ENCODE measurements around the gene FADS2. TPM values are rescaled to one million over a fixed set of nuclear protein-coding genes. Genes with fewer than 3 reads are reported as not detected.

Gene FADS2
- total and polyA plus RNA-seq, 9 of the 15 experiments (the other 6 are each of a cell fraction or from before 2014, with no cell fraction given) = 2.9 to 42.8 (median 16.2) TPM

GRCh38 chr11:61911128-61911700 is 83.1 kb downstream of the FADS2 start:
- intact Hi-C loops (cut with micrococcal nuclease) (no loop called here), in situ Hi-C loops (cut with MboI) (no loop called here)
- no peak for ATAC-seq
- DNase-seq (ENCODE audit: extremely low read depth in 1 of 4, low spot score in 3 of 4) = no peak
- no peak overlapping the region for H3K27ac ChIP-seq (ENCODE audit: extremely low read depth, low read depth, low read length)
- H4K20me1 ChIP-seq (replicated peaks; ENCODE audit: control insufficient read depth, insufficient read depth, low read length) = peaks cover 25% of the 10 kb centered on the region; the same call in 1 of the 2 replicates
- no peak overlapping the region for H2AFZ ChIP-seq (ENCODE audit: low read depth, low read length)
- no peaks in the 10 kb centered on the region for H3K27me3 ChIP-seq (ENCODE audit: control insufficient read depth in 2 of 2, insufficient read depth in 2 of 2, low read length in 2 of 2)
- H3K9ac ChIP-seq (ENCODE audit: insufficient read depth in 1 of 2, low read depth in 2 of 2, low read length in 2 of 2) = peak overlapping the region in 1 of 2 experiments; percentile 75; a peak in 2 of 4 replicates
- peaks cover 38% of the 10 kb centered on the region; the same call in 2 of the 3 replicates for H3K36me3 ChIP-seq (ENCODE audit: control insufficient read depth, insufficient read depth, low read length)
- no peak overlapping the region for H3K4me3 ChIP-seq
- H3K4me2 ChIP-seq (ENCODE audit: insufficient read depth, low read length) = no peak overlapping the region
- WGBS (ENCODE audit: insufficient coverage, low coverage, missing lambda C conversion rate) = 71% methylated on average over 7 of the region's 7 CpGs
- POLR2A ChIA-PET = interaction anchor here (1.0 kb wide), 1 partner anchor 8 kb away, joined by 3 read pairs; no protein-coding TSS in a partner anchor
- no peaks in the 10 kb centered on the region for H3K9me3 ChIP-seq (replicated peaks; ENCODE audit: control insufficient read depth, insufficient read depth, low read depth, low read length)
- peaks cover 14 to 64% of the 10 kb centered on the region in 2 experiments for H3K4me1 ChIP-seq (replicated peaks in 1 of 2; ENCODE audit: control insufficient read depth in 2 of 2, insufficient read depth in 2 of 2, low read length in 2 of 2)
- peaks cover 77% of the 10 kb centered on the region for H3K79me2 ChIP-seq (ENCODE audit: control insufficient read depth, insufficient read depth, low read length)
- BruUV-seq (replicated peaks) = no TSS peak
- no peak for FAIRE-seq
- CTCF ChIA-PET (ENCODE audit: low intra/inter-chr PET ratio) = no interaction called here
- TF ChIP-seq MTA1 (IDR thresholded peaks at IDR 0.05; ENCODE audit: borderline replicate concordance) (no peak), NCOA2 (IDR thresholded peaks at IDR 0.05; ENCODE audit: partially characterized antibody in 2 of 2) (no peak), SNRNP70 (optimal IDR thresholded peaks at IDR 0.05; ENCODE audit: low read depth, low read length) (no peak), BHLHE40 (IDR thresholded peaks at IDR 0.05; ENCODE audit: low read length) (no peak), SMAD1 (IDR thresholded peaks at IDR 0.05; ENCODE audit: low read depth, low read length, partially characterized antibody) (no peak), HNRNPH1 (optimal IDR thresholded peaks at IDR 0.05; ENCODE audit: low read depth, low read length) (no peak), ZFP91 (CRISPR knock-in tag; IDR thresholded peaks at IDR 0.05) (no peak), ZNF655 (CRISPR knock-in tag; IDR thresholded peaks at IDR 0.05) (no peak), SP1 (CRISPR knock-in tag; IDR thresholded peaks at IDR 0.05) (no peak), TBP (optimal IDR thresholded peaks at IDR 0.05; ENCODE audit: low read depth, low read length) (no peak), MBD2 (IDR thresholded peaks at IDR 0.05; ENCODE audit: borderline replicate concordance, low read depth) (no peak), CBFA2T3 (IDR thresholded peaks at IDR 0.05) (no peak)
- H3K9me1 ChIP-seq (ENCODE audit: control insufficient read depth, insufficient read depth, low read length) = peaks cover 12% of the 10 kb centered on the region
